SW480 (cell line): ENCODE measurements around the gene RBPJ.
A peak's percentile ranks its signal among the peaks of the same experiment; 100 is the strongest.

Experiments used
- DNase-seq: peaks from one replicate; pipeline ENCODE4 v3.0.0-alpha.2; 2016; ENCODE audit warnings: low spot score

RBPJ gene

GRCh38 chr4:26420438-26420837 lies 99.6 kb downstream of the RBPJ start:
- DNase-seq: no peak

GRCh38 chr4:26420913-26421312 lies 100.1 kb downstream of the RBPJ start:
- no peak for DNase-seq

GRCh38 chr4:26424153-26424552 lies 103.3 kb downstream of the RBPJ start:
- no peak for DNase-seq

- DNase-seq: no peak
These were observed 104.0 kb downstream of the RBPJ start for GRCh38 chr4:26424838-26425237.

GRCh38 chr4:26425953-26426352 lies 105.1 kb downstream of the RBPJ start:
- no peak for DNase-seq

- no peak for DNase-seq
These were observed 106.1 kb downstream of the RBPJ start for GRCh38 chr4:26426892-26427291.

GRCh38 chr4:26429910-26430309 lies 109.1 kb downstream of the RBPJ start:
- no peak for DNase-seq

GRCh38 chr4:26431461-26432180 lies 110.8 kb downstream of the RBPJ start:
- DNase-seq: no peak

- no peak for DNase-seq
These were observed 111.6 kb downstream of the RBPJ start for GRCh38 chr4:26432419-26432818.

- no peak for DNase-seq
These were observed 112.7 kb downstream of the RBPJ start for GRCh38 chr4:26433556-26433955.

GRCh38 chr4:26434030-26434639 lies 113.3 kb downstream of the RBPJ start:
- no peak for DNase-seq

- DNase-seq: no peak
These were observed 120.3 kb downstream of the RBPJ start for GRCh38 chr4:26441102-26441501.

- DNase-seq: no peak
These were observed 121.0 kb downstream of the RBPJ start for GRCh38 chr4:26441771-26442170.

GRCh38 chr4:26447378-26447777 lies 126.6 kb downstream of the RBPJ start:
- DNase-seq: no peak

- no peak for DNase-seq
These were observed 129.6 kb downstream of the RBPJ start for GRCh38 chr4:26450418-26450817.

- no peak for DNase-seq
These were observed 130.8 kb downstream of the RBPJ start for GRCh38 chr4:26451597-26451996.

- DNase-seq: no peak
These were observed 132.0 kb downstream of the RBPJ start for GRCh38 chr4:26452565-26453531.

GRCh38 chr4:26454961-26455360 lies 134.1 kb downstream of the RBPJ start:
- no peak for DNase-seq

- DNase-seq: no peak
These were observed 134.8 kb downstream of the RBPJ start for GRCh38 chr4:26455571-26455970.

GRCh38 chr4:26457412-26457811 lies 136.6 kb downstream of the RBPJ start:
- no peak for DNase-seq

- DNase-seq: no peak
These were observed 137.3 kb downstream of the RBPJ start for GRCh38 chr4:26458157-26458561.

- DNase-seq: peak; percentile 54
These were observed 138.4 kb downstream of the RBPJ start for GRCh38 chr4:26459054-26459755.
